ENCODE measurements around the gene MYH6. TPM values are rescaled to one million over a fixed set of nuclear protein-coding genes. Genes with fewer than 3 reads are reported as not detected.

The MYH6 gene
- total and polyA plus RNA-seq, 2 donors (not counting 3 experiments of a cell fraction or from before 2014, with no cell fraction given) = not detected

- TF ChIP-seq CTCF (IDR thresholded peaks at IDR 0.05; ENCODE audit: extremely low read depth in 1 of 2, insufficient read depth in 1 of 2, low read depth in 1 of 2, low read length in 2 of 2) (no peak), POLR2AphosphoS5 (IDR thresholded peaks at IDR 0.05; ENCODE audit: insufficient read depth, low read depth, low read length) (no peak), POLR2A (IDR thresholded peaks at IDR 0.05; ENCODE audit: low read depth, low read length) (no peak), EZH2 (IDR thresholded peaks at IDR 0.05; ENCODE audit: borderline replicate concordance, low read depth, low read length, severe bottlenecking) (no peak), MAX (IDR thresholded peaks at IDR 0.05; ENCODE audit: insufficient read depth, insufficient read length) (no peak), JUN (IDR thresholded peaks at IDR 0.05; ENCODE audit: borderline replicate concordance, insufficient read depth, insufficient read length, low read depth) (no peak), MYC (IDR thresholded peaks at IDR 0.05; ENCODE audit: low read depth, low read length) (no peak), GATA2 (IDR thresholded peaks at IDR 0.05; ENCODE audit: insufficient read depth, insufficient read length, low read depth, low read length) (no peak), FOS (IDR thresholded peaks at IDR 0.05; ENCODE audit: borderline replicate concordance, insufficient read depth, low read length) (no peak)
- intact Hi-C loops (cut with micrococcal nuclease) (no loop called here), dilution Hi-C loops (cut with MboI; ENCODE audit: extremely low pct_ligation_motif_present, low sequenced_read_pairs) (no loop called here)
- no peaks in the 10 kb centered on the region for H3K79me2 ChIP-seq (ENCODE audit: control insufficient read depth, insufficient read depth, low read length)
- FAIRE-seq = no peak
- no peak overlapping the region for H3K27ac ChIP-seq (ENCODE audit: insufficient read depth, low read depth, low read length)
- H3K36me3 ChIP-seq (ENCODE audit: control insufficient read depth in 2 of 2, extremely low read depth in 1 of 2, insufficient read depth in 2 of 2, low read length in 2 of 2) = no peaks in the 10 kb centered on the region
- no peak overlapping the region for H3K4me3 ChIP-seq (replicated peaks in 1 of 3; ENCODE audit: insufficient read depth in 1 of 3, low read depth in 1 of 3, low read length in 3 of 3)
- CTCF ChIA-PET = no interaction called here
- no peak overlapping the region for H2AFZ ChIP-seq (ENCODE audit: low read depth, low read length)
- POLR2A ChIA-PET = no interaction called here
- H3K4me1 ChIP-seq (ENCODE audit: control insufficient read depth, extremely low read depth, insufficient read depth, low read length) = no peaks in the 10 kb centered on the region
- no peaks in the 10 kb centered on the region for H3K9me3 ChIP-seq (replicated peaks; ENCODE audit: control insufficient read depth, insufficient read depth, low read length)
- BruUV-seq (replicated peaks) = no TSS peak
- H3K4me2 ChIP-seq (ENCODE audit: insufficient read depth, low read length) = no peak overlapping the region
- no peak overlapping the region for H3K9ac ChIP-seq (replicated peaks; ENCODE audit: extremely low read depth, insufficient read depth, low read length)
- no peaks in the 10 kb centered on the region for H3K27me3 ChIP-seq (ENCODE audit: control insufficient read depth in 2 of 2, insufficient read depth in 2 of 2, low read length in 2 of 2)
- no peak for DNase-seq (ENCODE audit: low read depth, low spot score)
- H4K20me1 ChIP-seq (replicated peaks; ENCODE audit: control insufficient read depth, extremely low read depth, insufficient read depth, low read length) = no peaks in the 10 kb centered on the region
- no peaks in the 10 kb centered on the region for H3K9me1 ChIP-seq (replicated peaks; ENCODE audit: control insufficient read depth, extremely low read depth, insufficient read depth, low read length)
Observed at GRCh38 chr14:23437133-23438100, 29.3 kb upstream of the MYH6 start.

All from endothelial cell of umbilical vein (primary cell).